ENCODE results near the gene NAA80. TPM values are rescaled to one million over a fixed set of nuclear protein-coding genes. Genes with fewer than 3 reads are reported as not detected.

The NAA80 gene
- polyA plus RNA-seq, 1 donor from 2014 or later = 4.6 TPM

GRCh38 chr3:50304601-50305000 is 5.4 kb upstream of the NAA80 start (continued):
- TF ChIP-seq REST (IDR thresholded peaks at IDR 0.05; ENCODE audit: borderline replicate concordance) = no peak

- H3K79me2 ChIP-seq (replicated peaks; ENCODE audit: insufficient read depth, low read length) = no peaks in the 10 kb centered on the region
- H3K27me3 ChIP-seq (ENCODE audit: insufficient read depth, low read depth, low read length) = no peaks in the 10 kb centered on the region
- H3K9me2 ChIP-seq (ENCODE audit: insufficient read depth, low read length) = no peaks in the 10 kb centered on the region
- no peak within 1 kb of the TSS for H3K4me3 ChIP-seq (ENCODE audit: low read length)
- H3K27ac ChIP-seq (ENCODE audit: low read length) = no peak within 1 kb of the TSS
- no peaks in the 10 kb centered on the region for H3F3A ChIP-seq (ENCODE audit: insufficient read depth, low read length, poor library complexity, severe bottlenecking)
- no peaks in the 10 kb centered on the region for H3K9me3 ChIP-seq (ENCODE audit: low read length)
- H3K9ac ChIP-seq (ENCODE audit: low read length) = no peak within 1 kb of the TSS
- H4K20me1 ChIP-seq (ENCODE audit: insufficient read depth) = no peaks in the 10 kb centered on the region
- no peaks in the 10 kb centered on the region for H3K36me3 ChIP-seq (ENCODE audit: insufficient read depth, low read length)
- H2AFZ ChIP-seq (ENCODE audit: low read depth, low read length) = no peak within 1 kb of the TSS
- TF ChIP-seq CTCF (IDR thresholded peaks at IDR 0.05; ENCODE audit: poor library complexity, severe bottlenecking) = no peak
- no peak for TF ChIP-seq SMC3 (conservative IDR thresholded peaks at IDR 0.05; ENCODE audit: poor library complexity)
- no peak for TF ChIP-seq RAD21 (conservative IDR thresholded peaks at IDR 0.05)
- TF ChIP-seq TAF1 (IDR thresholded peaks at IDR 0.05; ENCODE audit: low read depth) = no peak
- TF ChIP-seq MXI1 (conservative IDR thresholded peaks at IDR 0.05; ENCODE audit: poor library complexity, severe bottlenecking) = no peak
- no peak for TF ChIP-seq POLR2AphosphoS5 (IDR thresholded peaks at IDR 0.05)
- TF ChIP-seq EZH2 (IDR thresholded peaks at IDR 0.05; ENCODE audit: borderline replicate concordance, insufficient read depth, low read length, poor library complexity, severe bottlenecking) = no peak
- TF ChIP-seq EP300 (conservative IDR thresholded peaks at IDR 0.05; ENCODE audit: poor library complexity, severe bottlenecking) = no peak
- TF ChIP-seq REST (IDR thresholded peaks at IDR 0.05; ENCODE audit: borderline replicate concordance) = no peak
- no peak within 1 kb of the TSS for H3K4me2 ChIP-seq (ENCODE audit: low read length)
Measured at GRCh38 chr3:50303013-50303815, 4.0 kb upstream of the NAA80 start, which contains the start of gene HYAL1. Gene HYAL1 (minus strand): TSS chr3:50303574. CDS start chr3:50302956, 618 bp downstream.

All from neural cell (in vitro differentiated cells).